ENCODE measurements around the gene ZFAND2A. TPM values are rescaled to one million over a fixed set of nuclear protein-coding genes. Genes with fewer than 3 reads are reported as not detected.

The ZFAND2A gene
- total and polyA plus RNA-seq, 2 of the 8 experiments (the other 6 are each of a cell fraction or from before 2014, with no cell fraction given) = 16.6 to 20.3 TPM

GRCh38 chr7:1170741-1171501, 10.9 kb upstream of the ZFAND2A start:
- no peak overlapping the region for H3K4me3 ChIP-seq (ENCODE audit: extremely low read depth in 1 of 4, insufficient read depth in 2 of 4, low read depth in 3 of 4, low read length in 4 of 4)
- no peaks in the 10 kb centered on the region for H3K79me1 ChIP-seq (ENCODE audit: low read depth, low read length)
- no peaks in the 10 kb centered on the region for H4K20me1 ChIP-seq (replicated peaks in 1 of 2; ENCODE audit: control insufficient read depth in 1 of 2, insufficient read depth in 2 of 2, low read length in 2 of 2)
- no peak overlapping the region for H3K27ac ChIP-seq (ENCODE audit: low read depth, low read length)
- no peaks in the 10 kb centered on the region; a peak in 1 of 4 replicates for H3K9me3 ChIP-seq (ENCODE audit: insufficient read depth in 2 of 2, low read depth in 1 of 2, low read length in 1 of 2)
- no peak overlapping the region for H3K4me2 ChIP-seq (ENCODE audit: insufficient read depth in 1 of 2, low read depth in 2 of 2, low read length in 2 of 2)
- H2BK15ac ChIP-seq (ENCODE audit: low read length) = no peak overlapping the region
- H3K4me1 ChIP-seq (replicated peaks in 1 of 4; ENCODE audit: control insufficient read depth in 3 of 4, insufficient read depth in 4 of 4, low read length in 3 of 4) = no peaks in the 10 kb centered on the region; a peak in 2 of 7 replicates
- POLR2A ChIA-PET (ENCODE audit: partially characterized antibody) = no interaction called here
- no peak overlapping the region; the same call in 1 of the 2 replicates for H3K18ac ChIP-seq (ENCODE audit: extremely low read depth, low read length)
- H3K79me2 ChIP-seq (ENCODE audit: control insufficient read depth in 1 of 2, insufficient read depth in 2 of 2, low read length in 2 of 2) = no peaks in the 10 kb centered on the region
- H2BK20ac ChIP-seq (ENCODE audit: low read length) = no peak overlapping the region
- DNase-seq (ENCODE audit: low read depth in 1 of 2, low spot score in 2 of 2) = no peak
- no peaks in the 10 kb centered on the region for H3K36me3 ChIP-seq (ENCODE audit: control insufficient read depth in 2 of 4, insufficient read depth in 4 of 4, low read length in 3 of 4)
- H2BK120ac ChIP-seq (replicated peaks; ENCODE audit: low read depth, low read length) = no peak overlapping the region
- no peak overlapping the region for H2BK5ac ChIP-seq (ENCODE audit: low read depth, low read length)
- no peak overlapping the region for H4K91ac ChIP-seq (replicated peaks; ENCODE audit: insufficient read length, low read length)
- no peak overlapping the region for H2AK5ac ChIP-seq (ENCODE audit: low read depth, low read length)
- H3K23ac ChIP-seq (ENCODE audit: insufficient read length) = no peak overlapping the region
- no peak overlapping the region for H3K56ac ChIP-seq (replicated peaks; ENCODE audit: insufficient read length, low read depth, low read length)
- H3K27me3 ChIP-seq (replicated peaks in 1 of 4; ENCODE audit: control insufficient read depth in 3 of 4, extremely low read depth in 1 of 4, insufficient read depth in 3 of 4, low read length in 3 of 4) = no peaks in the 10 kb centered on the region; a peak in 2 of 7 replicates
- peak overlapping the region; percentile 69; the same call in 1 of the 2 replicates for H4K8ac ChIP-seq (ENCODE audit: extremely low read depth, insufficient read depth, low read length)
- no peak for FAIRE-seq
- H3K4ac ChIP-seq (replicated peaks; ENCODE audit: insufficient read length, low read depth, low read length) = no peak overlapping the region
- 78% methylated on average over 26 of the region's 26 CpGs; no CpG with 5 or more reads in 1 of the 2 experiments for WGBS, 2 experiments (ENCODE audit: extremely low coverage in 1 of 2, insufficient coverage in 1 of 2, insufficient read length in 1 of 2, insufficient replicate concordance in 2 of 2, low coverage in 1 of 2, low lambda C conversion rate in 2 of 2, missing lambda C conversion rate in 1 of 2)
- CTCF ChIA-PET (ENCODE audit: partially characterized antibody) = interaction anchor here (0.7 to 2.7 kb wide), 15 partner anchors 9 to 178 kb away, joined by 3 to 12 read pairs (median 4); partner anchors contain the start of gene ZFAND2A
- H3K23me2 ChIP-seq (ENCODE audit: low read depth, low read length) = no peaks in the 10 kb centered on the region
- no peak for TF ChIP-seq TAF7 (optimal IDR thresholded peaks at IDR 0.05; ENCODE audit: borderline replicate concordance, low read depth, low read length)
- TF ChIP-seq TCF12 (IDR thresholded peaks at IDR 0.05; ENCODE audit: low read depth, low read length) = no peak
- TF ChIP-seq EZH2 (IDR thresholded peaks at IDR 0.05; ENCODE audit: low read depth, low read length, severe bottlenecking) = no peak
- TF ChIP-seq YY1 (IDR thresholded peaks at IDR 0.05; ENCODE audit: low read depth, low read length) = no peak
- H2BK12ac ChIP-seq (ENCODE audit: low read depth, low read length) = no peak overlapping the region
- H3K14ac ChIP-seq (ENCODE audit: insufficient read length) = no peak overlapping the region
- no peak overlapping the region for H3K9ac ChIP-seq (replicated peaks in 1 of 4; ENCODE audit: extremely low read depth in 1 of 4, low read depth in 3 of 4, low read length in 3 of 4)
- H2AFZ ChIP-seq (ENCODE audit: low read length) = no peak overlapping the region
- H4K5ac ChIP-seq (ENCODE audit: insufficient read length, low read depth, low read length) = no peak overlapping the region
